Measurements from ENCODE around the gene BBX. TPM values are rescaled to one million over a fixed set of nuclear protein-coding genes. Genes with fewer than 3 reads are reported as not detected.

Gene BBX
- total RNA-seq, 1 donor from 2014 or later: 37.2 TPM

Other genes with a start within 250 kb of the BBX start
- not detected in 2 replicates for gene CCDC54, start 145.5 kb upstream of the BBX start, total RNA-seq